Uterus (tissue), 2 donors: ENCODE results near the gene VPS35.

Experiments used
- POLR2A ChIP-seq, 2 donors: fragments of 450-650 bp; IDR thresholded peaks; one replicate each; pipeline ENCODE4 v1.6.1; 2016; ENCODE audit warnings: antibody characterized with exemption in 2 of 2, mild to moderate bottlenecking in 1 of 2, moderate library complexity in 1 of 2
- TF ChIP-seq, protein P1 (sequence below), 4 experiments: fragments of 200-600 bp in 2 of 4; fragments of 450-650 bp in 2 of 4; sonication (generic) in 2 of 4; IDR thresholded peaks; one replicate each; pipeline ENCODE4 v1.5.1; 2016 to 2019; ENCODE audit warnings: antibody characterized with exemption in 4 of 4, mild to moderate bottlenecking in 2 of 4, moderate library complexity in 1 of 4

DNA sequence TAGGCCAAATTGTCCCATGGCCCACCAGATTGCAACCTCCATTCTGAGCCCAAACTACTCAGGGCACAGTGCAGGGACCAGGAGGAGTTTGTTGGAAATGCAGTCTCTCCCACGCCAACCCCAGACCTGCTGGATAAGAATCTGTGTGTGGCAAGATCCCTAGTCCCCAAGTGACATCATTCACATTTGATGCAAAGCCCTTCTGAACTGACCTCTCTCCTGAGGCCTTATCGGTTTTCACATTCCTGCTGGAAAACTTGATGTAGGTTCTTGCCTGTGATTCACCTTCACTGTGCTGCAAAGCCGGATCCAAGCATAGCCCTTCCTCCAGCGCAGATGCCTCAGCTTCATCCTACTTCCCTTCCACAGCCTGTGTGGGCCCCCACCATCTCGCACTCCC is 61.2 kb downstream of the VPS35 start:
- TF ChIP-seq, protein P1, sequence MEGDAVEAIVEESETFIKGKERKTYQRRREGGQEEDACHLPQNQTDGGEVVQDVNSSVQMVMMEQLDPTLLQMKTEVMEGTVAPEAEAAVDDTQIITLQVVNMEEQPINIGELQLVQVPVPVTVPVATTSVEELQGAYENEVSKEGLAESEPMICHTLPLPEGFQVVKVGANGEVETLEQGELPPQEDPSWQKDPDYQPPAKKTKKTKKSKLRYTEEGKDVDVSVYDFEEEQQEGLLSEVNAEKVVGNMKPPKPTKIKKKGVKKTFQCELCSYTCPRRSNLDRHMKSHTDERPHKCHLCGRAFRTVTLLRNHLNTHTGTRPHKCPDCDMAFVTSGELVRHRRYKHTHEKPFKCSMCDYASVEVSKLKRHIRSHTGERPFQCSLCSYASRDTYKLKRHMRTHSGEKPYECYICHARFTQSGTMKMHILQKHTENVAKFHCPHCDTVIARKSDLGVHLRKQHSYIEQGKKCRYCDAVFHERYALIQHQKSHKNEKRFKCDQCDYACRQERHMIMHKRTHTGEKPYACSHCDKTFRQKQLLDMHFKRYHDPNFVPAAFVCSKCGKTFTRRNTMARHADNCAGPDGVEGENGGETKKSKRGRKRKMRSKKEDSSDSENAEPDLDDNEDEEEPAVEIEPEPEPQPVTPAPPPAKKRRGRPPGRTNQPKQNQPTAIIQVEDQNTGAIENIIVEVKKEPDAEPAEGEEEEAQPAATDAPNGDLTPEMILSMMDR (IDR thresholded peaks at IDR 0.05), result no peak
- TF ChIP-seq POLR2A (IDR thresholded peaks at IDR 0.05), result no peak
